Esophagus muscularis mucosa (tissue), 3 donors: Measurements from ENCODE around the gene SSRP1.

Experiments used
- EP300 ChIP-seq: sonication (generic); formaldehyde crosslinking; IDR thresholded peaks from one replicate; pipeline ENCODE4 v1.6.1; 2017; ENCODE audit warnings: antibody characterized with exemption
- TF ChIP-seq, protein P1 (sequence below), 3 experiments: fragments of 200-600 bp in 2 of 3; fragments of 450-650 bp in 1 of 3; sonication (generic) in 2 of 3; IDR thresholded peaks; one replicate each; pipeline ENCODE4 v1.5.1; 2017 to 2019; ENCODE audit warnings: antibody characterized with exemption in 3 of 3, mild to moderate bottlenecking in 2 of 3, moderate library complexity in 1 of 3

DNA sequence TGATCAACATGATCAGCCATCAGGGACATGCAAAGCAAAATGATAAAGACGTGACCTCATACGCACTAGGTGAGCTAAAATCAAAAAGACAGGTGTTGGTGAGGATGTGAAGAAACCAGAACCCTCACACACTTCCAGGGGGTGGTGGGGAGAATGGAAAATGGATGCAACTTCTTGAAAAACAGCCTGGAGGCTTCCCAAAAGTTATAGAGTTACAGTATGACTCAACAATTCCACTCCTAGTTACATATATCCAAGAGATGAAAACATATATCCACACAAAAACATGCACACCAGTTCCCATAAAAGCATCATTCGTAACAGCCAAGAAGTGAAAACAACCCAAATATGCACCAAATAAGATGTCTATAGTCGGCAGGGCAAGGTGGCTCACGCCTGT lies 56.6 kb downstream of the SSRP1 start:
- TF ChIP-seq, protein P1, sequence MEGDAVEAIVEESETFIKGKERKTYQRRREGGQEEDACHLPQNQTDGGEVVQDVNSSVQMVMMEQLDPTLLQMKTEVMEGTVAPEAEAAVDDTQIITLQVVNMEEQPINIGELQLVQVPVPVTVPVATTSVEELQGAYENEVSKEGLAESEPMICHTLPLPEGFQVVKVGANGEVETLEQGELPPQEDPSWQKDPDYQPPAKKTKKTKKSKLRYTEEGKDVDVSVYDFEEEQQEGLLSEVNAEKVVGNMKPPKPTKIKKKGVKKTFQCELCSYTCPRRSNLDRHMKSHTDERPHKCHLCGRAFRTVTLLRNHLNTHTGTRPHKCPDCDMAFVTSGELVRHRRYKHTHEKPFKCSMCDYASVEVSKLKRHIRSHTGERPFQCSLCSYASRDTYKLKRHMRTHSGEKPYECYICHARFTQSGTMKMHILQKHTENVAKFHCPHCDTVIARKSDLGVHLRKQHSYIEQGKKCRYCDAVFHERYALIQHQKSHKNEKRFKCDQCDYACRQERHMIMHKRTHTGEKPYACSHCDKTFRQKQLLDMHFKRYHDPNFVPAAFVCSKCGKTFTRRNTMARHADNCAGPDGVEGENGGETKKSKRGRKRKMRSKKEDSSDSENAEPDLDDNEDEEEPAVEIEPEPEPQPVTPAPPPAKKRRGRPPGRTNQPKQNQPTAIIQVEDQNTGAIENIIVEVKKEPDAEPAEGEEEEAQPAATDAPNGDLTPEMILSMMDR (IDR thresholded peaks at IDR 0.05): no peak
- no peak for TF ChIP-seq EP300
